Left ventricle myocardium inferior (tissue), 1 donor: ENCODE results near the gene MAML2. TPM values are rescaled to one million over a fixed set of nuclear protein-coding genes. Genes with fewer than 3 reads are reported as not detected.

Source experiments
- DNase-seq: peaks from one replicate; pipeline ENCODE4 v3.0.0-alpha.2; 2020
- H3K27ac ChIP-seq: fragments of 200-600 bp; replicated peaks from 2 replicates; pipeline ENCODE4 v1.8.0; 2021
- H3K27me3 ChIP-seq: fragments of 200-600 bp; 2 replicates; pipeline ENCODE4 v1.8.0; 2021; ENCODE audit warnings: low read depth
- H3K36me3 ChIP-seq: fragments of 200-600 bp; 2 replicates; pipeline ENCODE4 v1.8.0; 2021
- H3K4me1 ChIP-seq: fragments of 200-600 bp; 2 replicates; pipeline ENCODE4 v1.8.0; 2021
- H3K4me3 ChIP-seq: fragments of 200-600 bp; 2 replicates; pipeline ENCODE4 v1.8.0; 2021; ENCODE audit warnings: mild to moderate bottlenecking, moderate library complexity
- H3K9me3 ChIP-seq: fragments of 200-600 bp; replicated peaks from 2 replicates; pipeline ENCODE4 v1.8.0; 2021
- intact Hi-C: fragments of 100-400 bp; cut with micrococcal nuclease; formaldehyde crosslinking; loops from one replicate; pipeline ENCODE4 v1.11.0; 2022
- total RNA-seq: library from RNA; stranded (reverse); fragmentation: NEBNext Ultra II Directional; extraction: Animal tissue kit (Norgen Biotek cat#: 25700); gene quantifications from one replicate; pipeline ENCODE4 v1.2.1, GENCODE V29; 2021
- TF ChIP-seq, protein P1 (sequence below): fragments of 200-600 bp; IDR thresholded peaks from 2 replicates; pipeline ENCODE4 v1.8.0; 2021; ENCODE audit warnings: antibody characterized with exemption, mild to moderate bottlenecking, borderline replicate concordance
- donor health status: DM: no; HTN: yes; CAD: no; lungs with severe emphysema.

Gene MAML2
- total RNA-seq, 1 donor from 2014 or later = 4.5 TPM

DNA sequence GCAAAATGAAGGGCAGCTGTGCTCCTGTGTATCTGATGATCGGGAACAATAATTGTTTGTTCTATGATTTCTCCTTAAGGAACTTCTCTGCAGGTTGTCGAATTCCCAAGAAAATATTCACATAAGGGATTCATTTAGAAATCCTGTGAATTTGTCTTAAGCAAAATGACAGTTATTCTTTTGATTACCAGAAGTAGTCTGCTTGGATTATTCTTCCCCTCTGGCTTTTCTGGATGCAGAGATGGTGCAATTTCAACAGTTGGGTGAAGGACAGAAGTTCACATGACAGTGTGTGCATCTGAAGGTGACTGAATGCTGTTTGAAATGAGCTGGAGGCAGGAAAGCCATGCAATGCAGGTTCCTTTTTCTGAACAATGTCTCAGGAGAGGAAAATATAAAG, 281.9 kb downstream of the MAML2 start:
- peaks cover 17% of the 10 kb centered on the region for H3K4me1 ChIP-seq
- H3K36me3 ChIP-seq = no peaks in the 10 kb centered on the region
- no peak overlapping the region for H3K27ac ChIP-seq
- intact Hi-C loops = no loop called here
- H3K9me3 ChIP-seq = no peaks in the 10 kb centered on the region
- no peaks in the 10 kb centered on the region for H3K27me3 ChIP-seq
- DNase-seq = no peak
- TF ChIP-seq, protein P1, sequence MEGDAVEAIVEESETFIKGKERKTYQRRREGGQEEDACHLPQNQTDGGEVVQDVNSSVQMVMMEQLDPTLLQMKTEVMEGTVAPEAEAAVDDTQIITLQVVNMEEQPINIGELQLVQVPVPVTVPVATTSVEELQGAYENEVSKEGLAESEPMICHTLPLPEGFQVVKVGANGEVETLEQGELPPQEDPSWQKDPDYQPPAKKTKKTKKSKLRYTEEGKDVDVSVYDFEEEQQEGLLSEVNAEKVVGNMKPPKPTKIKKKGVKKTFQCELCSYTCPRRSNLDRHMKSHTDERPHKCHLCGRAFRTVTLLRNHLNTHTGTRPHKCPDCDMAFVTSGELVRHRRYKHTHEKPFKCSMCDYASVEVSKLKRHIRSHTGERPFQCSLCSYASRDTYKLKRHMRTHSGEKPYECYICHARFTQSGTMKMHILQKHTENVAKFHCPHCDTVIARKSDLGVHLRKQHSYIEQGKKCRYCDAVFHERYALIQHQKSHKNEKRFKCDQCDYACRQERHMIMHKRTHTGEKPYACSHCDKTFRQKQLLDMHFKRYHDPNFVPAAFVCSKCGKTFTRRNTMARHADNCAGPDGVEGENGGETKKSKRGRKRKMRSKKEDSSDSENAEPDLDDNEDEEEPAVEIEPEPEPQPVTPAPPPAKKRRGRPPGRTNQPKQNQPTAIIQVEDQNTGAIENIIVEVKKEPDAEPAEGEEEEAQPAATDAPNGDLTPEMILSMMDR = no peak
- H3K4me3 ChIP-seq = no peak overlapping the region

DNA sequence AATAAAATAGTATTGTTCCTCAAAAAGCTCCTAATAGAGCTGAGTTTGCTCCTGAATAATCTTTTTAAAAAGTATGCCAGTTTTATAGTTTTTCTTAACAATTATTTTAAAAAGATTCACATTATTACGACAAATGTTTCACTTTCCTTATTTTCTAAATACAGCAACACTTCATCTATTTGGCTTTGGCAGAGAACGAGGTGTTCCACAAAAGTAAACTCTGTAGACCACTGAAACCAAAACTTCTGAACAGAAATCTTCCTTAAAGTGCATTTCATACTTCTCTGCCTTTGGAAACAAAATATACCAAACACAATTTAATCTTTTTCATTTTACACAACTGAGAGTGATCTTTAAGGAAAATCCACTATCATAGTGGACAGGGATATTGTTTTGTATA, 285.5 kb downstream of the MAML2 start:
- peaks cover 37% of the 10 kb centered on the region for H3K4me1 ChIP-seq
- intact Hi-C loops = no loop called here
- no peaks in the 10 kb centered on the region for H3K27me3 ChIP-seq
- H3K36me3 ChIP-seq = no peaks in the 10 kb centered on the region
- no peak overlapping the region for H3K4me3 ChIP-seq
- TF ChIP-seq, protein P1 = no peak
- H3K27ac ChIP-seq = peak overlapping the region; percentile 27
- no peak for DNase-seq
- no peaks in the 10 kb centered on the region for H3K9me3 ChIP-seq

DNA sequence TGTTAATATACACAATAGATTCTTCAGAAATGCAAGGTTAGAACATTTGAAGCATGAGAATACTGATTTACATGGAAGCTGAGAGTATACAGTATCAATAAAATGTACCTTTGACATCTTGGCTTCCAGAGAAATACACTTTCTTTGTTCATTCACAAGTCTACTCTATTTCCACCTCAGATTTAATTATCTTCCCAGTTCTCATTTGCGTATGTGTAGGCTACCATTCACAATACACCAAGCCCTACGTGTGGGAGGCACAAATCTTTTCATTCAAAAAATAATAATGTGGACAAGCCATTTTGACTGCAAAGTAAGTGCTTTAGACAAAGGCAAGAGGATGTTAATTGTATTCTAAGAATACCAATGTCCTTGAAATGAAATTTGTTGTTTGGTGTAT, 286.4 kb downstream of the MAML2 start:
- no peaks in the 10 kb centered on the region for H3K9me3 ChIP-seq
- intact Hi-C loops = no loop called here
- peaks cover 34% of the 10 kb centered on the region for H3K4me1 ChIP-seq
- H3K4me3 ChIP-seq = no peak overlapping the region
- peak overlapping the region; percentile 27 for H3K27ac ChIP-seq
- DNase-seq = no peak
- TF ChIP-seq, protein P1 = no peak
- H3K27me3 ChIP-seq = no peaks in the 10 kb centered on the region
- no peaks in the 10 kb centered on the region for H3K36me3 ChIP-seq

DNA sequence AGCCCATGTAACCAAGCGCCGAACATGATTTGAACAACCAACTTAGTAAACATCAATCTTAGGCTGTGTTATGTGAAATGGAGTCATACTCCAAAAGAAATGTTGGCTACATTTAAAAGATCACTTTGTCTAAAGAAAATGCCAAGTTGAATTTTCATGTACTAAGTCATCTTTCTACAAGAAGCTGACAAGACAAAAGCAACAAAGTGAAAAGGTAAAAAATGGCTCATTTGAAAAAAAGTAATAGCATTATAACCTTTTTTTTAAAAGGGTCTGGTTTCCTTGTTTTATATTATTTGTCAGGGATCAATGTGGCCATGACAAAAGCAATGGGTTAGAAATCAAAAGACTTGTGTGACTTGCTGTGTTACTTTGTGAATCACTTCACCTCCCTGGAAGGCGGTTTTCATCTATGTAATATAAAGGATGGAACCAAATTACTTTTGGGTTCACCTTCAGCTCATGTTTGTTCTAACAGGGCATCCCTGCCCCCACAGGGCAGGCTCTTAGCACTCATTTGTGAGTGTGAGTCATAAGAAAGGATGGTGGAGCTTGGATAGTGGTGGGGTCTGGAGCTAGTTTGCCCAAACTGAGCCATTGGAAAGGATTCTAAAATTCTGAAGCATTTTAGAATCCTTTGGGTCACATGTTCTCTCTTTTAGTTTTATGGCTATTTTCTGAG, 287.1 kb downstream of the MAML2 start:
- intact Hi-C loops = loop anchor here (2.0 kb wide), 1 partner anchor 287 kb away; the partner anchor contains the start of gene MAML2
- peaks cover 30% of the 10 kb centered on the region for H3K4me1 ChIP-seq
- H3K27ac ChIP-seq = no peak overlapping the region
- no peaks in the 10 kb centered on the region for H3K27me3 ChIP-seq
- no peaks in the 10 kb centered on the region for H3K36me3 ChIP-seq
- DNase-seq = no peak
- TF ChIP-seq, protein P1 = no peak
- no peak overlapping the region for H3K4me3 ChIP-seq
- no peaks in the 10 kb centered on the region for H3K9me3 ChIP-seq

DNA sequence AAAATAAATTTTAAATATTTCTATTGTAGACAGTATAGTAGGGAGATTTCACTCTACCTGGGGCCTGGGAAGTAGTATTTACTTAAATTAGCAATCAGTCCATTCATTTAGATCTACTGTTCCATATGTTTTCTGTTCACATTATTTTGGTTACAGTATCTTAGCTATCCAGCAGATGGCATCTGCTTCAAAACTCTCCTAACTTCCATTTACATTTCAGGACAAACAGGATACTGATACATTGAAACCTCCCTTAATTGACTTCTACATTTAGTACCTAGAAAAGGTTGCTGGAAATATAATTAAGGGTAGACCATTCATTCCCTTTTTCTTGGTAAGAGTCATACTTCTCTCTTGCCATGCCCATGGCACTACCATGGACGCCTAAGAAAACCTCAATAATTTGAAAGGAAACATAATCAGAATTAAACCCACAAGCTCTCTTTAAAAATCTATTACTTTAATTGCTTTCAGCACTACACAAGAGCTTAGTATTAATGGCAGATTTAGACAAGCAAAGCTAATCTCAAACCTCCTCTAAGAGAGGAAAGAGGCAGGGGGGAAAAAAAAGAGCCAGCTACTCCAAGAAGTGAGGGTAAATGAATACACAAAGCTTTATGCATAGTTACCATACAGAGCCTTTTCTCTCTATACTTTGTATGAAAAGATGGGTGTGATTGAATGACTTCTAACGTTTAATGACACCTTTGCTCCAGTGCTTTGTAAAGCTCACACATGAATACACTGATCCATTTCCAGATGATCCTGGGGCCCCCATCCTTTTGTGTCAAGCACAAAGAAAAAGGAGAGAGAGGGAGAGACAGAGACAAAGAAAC, 287.9 kb downstream of the MAML2 start:
- intact Hi-C loops = loop anchor here (2.0 kb wide), 1 partner anchor 288 kb away; the partner anchor contains the start of gene MAML2
- no peak for DNase-seq
- TF ChIP-seq, protein P1 = peak; percentile 77
- H3K4me3 ChIP-seq = no peak overlapping the region
- H3K27me3 ChIP-seq = no peaks in the 10 kb centered on the region
- no peak overlapping the region for H3K27ac ChIP-seq
- H3K36me3 ChIP-seq = no peaks in the 10 kb centered on the region
- no peaks in the 10 kb centered on the region for H3K9me3 ChIP-seq
- H3K4me1 ChIP-seq = peaks cover 34% of the 10 kb centered on the region
